Hepatocyte (in vitro differentiated cells): ENCODE measurements around the gene MNT.

Source experiments
- EZH2 ChIP-seq: fragments of 200-600 bp; sonication (generic); IDR thresholded peaks from 2 replicates; pipeline ENCODE4 v1.6.1; 2016; ENCODE audit warnings: antibody characterized with exemption, mild to moderate bottlenecking, borderline replicate concordance
- EZH2phosphoT487 ChIP-seq: fragments of 200-600 bp; sonication (generic); IDR thresholded peaks from one replicate; pipeline ENCODE4 v1.6.1; 2018; ENCODE audit warnings: antibody characterized with exemption, mild to moderate bottlenecking, low read depth, moderate library complexity; ENCODE audit not compliant: unreplicated experiment, severe bottlenecking
- TF ChIP-seq, protein P1 (sequence below): fragments of 200-600 bp; sonication (generic); IDR thresholded peaks from 2 replicates; pipeline ENCODE4 v1.5.1; 2016; ENCODE audit warnings: antibody characterized with exemption, mild to moderate bottlenecking; ENCODE audit not compliant: poor library complexity

DNA sequence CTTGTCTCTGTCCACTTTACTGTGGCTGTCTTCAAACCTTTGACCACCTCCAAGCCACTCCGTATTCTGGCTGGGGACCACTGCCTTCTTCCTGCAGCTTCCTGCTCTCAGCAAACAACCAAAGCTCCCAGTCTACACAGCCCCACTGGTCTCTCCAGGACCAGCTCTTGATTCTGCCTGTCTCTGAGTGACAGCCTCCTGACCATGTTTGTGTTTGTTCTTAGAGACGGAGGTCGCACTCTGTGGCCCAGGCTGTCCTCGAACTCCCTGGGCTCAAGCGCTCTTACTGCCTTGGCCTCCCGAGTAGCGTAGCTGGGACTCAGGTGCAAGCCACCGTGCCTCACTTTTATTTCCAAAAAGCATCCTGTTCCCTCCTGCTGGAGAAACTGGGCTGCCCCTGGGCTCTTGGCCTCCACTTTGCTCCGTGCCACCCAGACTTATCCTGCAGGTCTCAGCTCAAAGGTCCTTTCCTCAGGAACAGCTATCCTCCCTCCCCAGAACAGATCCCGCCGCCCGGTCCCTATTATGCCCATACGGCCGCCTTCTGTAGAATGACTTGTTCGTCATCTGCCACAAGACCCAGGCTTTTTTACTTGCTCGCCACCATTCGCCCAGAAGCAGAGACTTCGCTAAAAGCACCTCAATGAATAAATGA is 9.1 kb downstream of the MNT start:
- TF ChIP-seq, protein P1, sequence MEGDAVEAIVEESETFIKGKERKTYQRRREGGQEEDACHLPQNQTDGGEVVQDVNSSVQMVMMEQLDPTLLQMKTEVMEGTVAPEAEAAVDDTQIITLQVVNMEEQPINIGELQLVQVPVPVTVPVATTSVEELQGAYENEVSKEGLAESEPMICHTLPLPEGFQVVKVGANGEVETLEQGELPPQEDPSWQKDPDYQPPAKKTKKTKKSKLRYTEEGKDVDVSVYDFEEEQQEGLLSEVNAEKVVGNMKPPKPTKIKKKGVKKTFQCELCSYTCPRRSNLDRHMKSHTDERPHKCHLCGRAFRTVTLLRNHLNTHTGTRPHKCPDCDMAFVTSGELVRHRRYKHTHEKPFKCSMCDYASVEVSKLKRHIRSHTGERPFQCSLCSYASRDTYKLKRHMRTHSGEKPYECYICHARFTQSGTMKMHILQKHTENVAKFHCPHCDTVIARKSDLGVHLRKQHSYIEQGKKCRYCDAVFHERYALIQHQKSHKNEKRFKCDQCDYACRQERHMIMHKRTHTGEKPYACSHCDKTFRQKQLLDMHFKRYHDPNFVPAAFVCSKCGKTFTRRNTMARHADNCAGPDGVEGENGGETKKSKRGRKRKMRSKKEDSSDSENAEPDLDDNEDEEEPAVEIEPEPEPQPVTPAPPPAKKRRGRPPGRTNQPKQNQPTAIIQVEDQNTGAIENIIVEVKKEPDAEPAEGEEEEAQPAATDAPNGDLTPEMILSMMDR = no peak
- TF ChIP-seq EZH2 (no peak), EZH2phosphoT487 (no peak)
